Measurements from ENCODE around the gene PACS1. TPM values are rescaled to one million over a fixed set of nuclear protein-coding genes. Genes with fewer than 3 reads are reported as not detected.
"Not testable (repeated sequence)": the region's sequence is repeated elsewhere in the genome, so short reads cannot be mapped to it uniquely, and the experiment has no call there.

Gene PACS1
- total RNA-seq, 1 donor = 75.9 TPM

GRCh38 chr11:66266378-66267038 lies 196.4 kb downstream of the PACS1 start:
- no peak for DNase-seq (ENCODE audit: low read depth in 2 of 3, low spot score in 2 of 3)

GRCh38 chr11:66267039-66267378 lies 196.9 kb downstream of the PACS1 start:
- DNase-seq (ENCODE audit: low read depth in 2 of 3, low spot score in 2 of 3) = no peak

GRCh38 chr11:66267379-66268243 lies 197.5 kb downstream of the PACS1 start:
- peak; percentile 75 to 92 (median 89) for DNase-seq (ENCODE audit: low read depth in 2 of 3, low spot score in 2 of 3)

GRCh38 chr11:66268244-66268951 lies 198.3 kb downstream of the PACS1 start, which contains the start of gene RAB1B:
RAB1B (plus strand) TSS chr11:66268639; CDS start chr11:66268680, 41 bp downstream.
- peak; percentile 99 to 100 (median 99) for DNase-seq (ENCODE audit: low read depth in 2 of 3, low spot score in 2 of 3)

GRCh38 chr11:66268952-66269905 lies 199.2 kb downstream of the PACS1 start:
- peak in 1 of 3 donors; percentile 54 for DNase-seq (ENCODE audit: low read depth in 2 of 3, low spot score in 2 of 3)

GRCh38 chr11:66271816-66272215 lies 201.7 kb downstream of the PACS1 start:
- DNase-seq (ENCODE audit: low read depth in 2 of 3, low spot score in 2 of 3) = no peak

GRCh38 chr11:66272596-66272995 lies 202.5 kb downstream of the PACS1 start:
- DNase-seq (ENCODE audit: low read depth in 2 of 3, low spot score in 2 of 3) = no peak

GRCh38 chr11:66274219-66274618 lies 204.1 kb downstream of the PACS1 start:
- no peak for DNase-seq (ENCODE audit: low read depth in 2 of 3, low spot score in 2 of 3)

GRCh38 chr11:66275396-66275795 lies 205.3 kb downstream of the PACS1 start:
- DNase-seq (ENCODE audit: low read depth in 2 of 3, low spot score in 2 of 3) = no peak

GRCh38 chr11:66275984-66276612 lies 206.0 kb downstream of the PACS1 start:
- DNase-seq (ENCODE audit: low read depth in 2 of 3, low spot score in 2 of 3) = no peak

- DNase-seq (ENCODE audit: low read depth in 2 of 3, low spot score in 2 of 3) = not testable (repeated sequence)
Observed at GRCh38 chr11:66276619-66277018, 206.5 kb downstream of the PACS1 start.

- DNase-seq (ENCODE audit: low read depth in 2 of 3, low spot score in 2 of 3) = not testable (repeated sequence)
Observed at GRCh38 chr11:66277064-66277463, 207.0 kb downstream of the PACS1 start.

GRCh38 chr11:66277471-66278362 lies 207.6 kb downstream of the PACS1 start, which contains the start of gene CNIH2:
CNIH2 (plus strand) TSS chr11:66278175; CDS start chr11:66278457, 282 bp downstream.
- peak in 1 of 3 donors; percentile 47 for DNase-seq (ENCODE audit: low read depth in 2 of 3, low spot score in 2 of 3)

- no peak for DNase-seq (ENCODE audit: low read depth in 2 of 3, low spot score in 2 of 3)
Observed at GRCh38 chr11:66278363-66279091, 208.5 kb downstream of the PACS1 start.

- no peak for DNase-seq (ENCODE audit: low read depth in 2 of 3, low spot score in 2 of 3)
Observed at GRCh38 chr11:66279092-66279734, 209.1 kb downstream of the PACS1 start.

- DNase-seq (ENCODE audit: low read depth in 2 of 3, low spot score in 2 of 3) = no peak
Observed at GRCh38 chr11:66280428-66280827, 210.4 kb downstream of the PACS1 start.

GRCh38 chr11:66281001-66281400 lies 210.9 kb downstream of the PACS1 start:
- DNase-seq (ENCODE audit: low read depth in 2 of 3, low spot score in 2 of 3) = no peak

Measured in hematopoietic multipotent progenitor cell (in vitro differentiated cells).